Caco-2 (cell line): ENCODE data around the gene ACIN1. TPM values are rescaled to one million over a fixed set of nuclear protein-coding genes. Genes with fewer than 3 reads are reported as not detected.

Experiments used
- BruUV-seq: library from RNA; stranded (reverse); fragments of 400-500 nt; replicated peaks from 2 replicates; lab custom pipeline; 2021; lab: Mats Ljungman, UMichigan
- CTCF ChIA-PET: fragments of 300-600 bp; sonication (Branson Sonifier 250); formaldehyde crosslinking; loops from one replicate; lab custom pipeline; 2022; ENCODE audit warnings: antibody characterized with exemption; lab: Charles Lee
- POLR2A ChIA-PET: fragments of 300-600 bp; sonication (Branson Sonifier 250); formaldehyde crosslinking; loops from one replicate; lab custom pipeline; 2022; ENCODE audit warnings: antibody characterized with exemption; lab: Charles Lee
- DNase-seq, 2 experiments: peaks; one replicate each; pipeline versions ENCODE4 v3.0.0 to v3.0.0-alpha.2; 2020 to 2022
- H3K27me3 ChIP-seq: replicated peaks from 2 replicates; pipeline ENCODE4 v1.6.0; 2011; ENCODE audit warnings: low read length; ENCODE audit not compliant: control insufficient read depth, insufficient read depth
- H3K36me3 ChIP-seq: 2 replicates; pipeline ENCODE4 v1.5.1; 2011; ENCODE audit warnings: low read length; ENCODE audit not compliant: control insufficient read depth, insufficient read depth
- H3K4me1 ChIP-seq: fragments of 250-450 bp; sonication (Bioruptor Pico); 2 replicates; pipeline ENCODE4 v1.5.1; 2020; ENCODE audit warnings: mild to moderate bottlenecking
- H3K4me3 ChIP-seq: 2 replicates; pipeline ENCODE4 v1.5.1; 2011; ENCODE audit warnings: low read depth, mild to moderate bottlenecking, control low read depth, low read length
- H3K9me3 ChIP-seq: fragments of 250-450 bp; sonication (Bioruptor Pico); 2 replicates; pipeline ENCODE4 v1.5.1; 2020; ENCODE audit warnings: mild to moderate bottlenecking, moderate library complexity
- H3K27ac Mint-ChIP-seq: one replicate; pipeline ENCODE4 v1.8.0; 2022; ENCODE audit warnings: mixed read lengths; ENCODE audit not compliant: unreplicated experiment
- H3K27me3 Mint-ChIP-seq: one replicate; pipeline ENCODE4 v1.8.0; 2022; ENCODE audit warnings: mixed read lengths; ENCODE audit not compliant: insufficient read depth, unreplicated experiment
- H3K36me3 Mint-ChIP-seq: one replicate; pipeline ENCODE4 v1.8.0; 2022; ENCODE audit warnings: mild to moderate bottlenecking, mixed read lengths; ENCODE audit not compliant: insufficient read depth, unreplicated experiment
- H3K4me1 Mint-ChIP-seq: one replicate; pipeline ENCODE4 v1.8.0; 2022; ENCODE audit warnings: low read depth, mixed read lengths; ENCODE audit not compliant: unreplicated experiment
- H3K4me3 Mint-ChIP-seq: one replicate; pipeline ENCODE4 v1.8.0; 2022; ENCODE audit warnings: mild to moderate bottlenecking, moderate library complexity, mixed read lengths; ENCODE audit not compliant: unreplicated experiment
- H3K9me3 Mint-ChIP-seq: one replicate; pipeline ENCODE4 v1.8.0; 2022; ENCODE audit warnings: mixed read lengths; ENCODE audit not compliant: unreplicated experiment
- CTCF ChIP-seq, 2 experiments: fragments of 200-600 bp in 1 of 2; IDR thresholded peaks; 1 replicate in 1 of 2; 2 replicates in 1 of 2; pipeline versions ENCODE4 v1.5.1 to v1.8.0; 2011 to 2022; ENCODE audit warnings: antibody characterized with exemption in 1 of 2, control low read depth in 1 of 2, inconsistent platforms in 1 of 2, low read depth in 1 of 2, low read length in 1 of 2, mild to moderate bottlenecking in 1 of 2, moderate library complexity in 1 of 2; ENCODE audit not compliant: insufficient read depth in 1 of 2, severe bottlenecking in 1 of 2, unreplicated experiment in 1 of 2
- intact Hi-C: fragments of 100-400 bp; cut with micrococcal nuclease; formaldehyde crosslinking; loops from one replicate; pipeline ENCODE4 v1.10.0; 2022; ENCODE audit not compliant: unreplicated experiment
- total RNA-seq: library from RNA; stranded (reverse); gene quantifications from 2 replicates; pipeline ENCODE4 v1.2.3, GENCODE V29; 2022

Gene ACIN1
- total RNA-seq, 1 experiment from 2014 or later = 193 TPM

GRCh38 chr14:23104591-23105347, 9.8 kb upstream of the ACIN1 start, which contains the start of gene CIROP:
Gene CIROP (minus strand): TSS chr14:23104989. CDS start chr14:23104920, 69 bp downstream.
- peaks cover 15% of the 10 kb centered on the region for H3K4me1 Mint-ChIP-seq
- no peak within 1 kb of the TSS for H3K4me3 Mint-ChIP-seq

GRCh38 chr14:23104070-23104590, 9.2 kb upstream of the ACIN1 start:
- H3K27ac Mint-ChIP-seq = no peak overlapping the region
- no TSS peak for BruUV-seq
- Histone ChIP-seq H3K27me3 (no peaks in the 10 kb centered on the region), H3K4me3 (no peak overlapping the region), H3K36me3 (no peaks in the 10 kb centered on the region), H3K4me1 (peaks cover 6% of the 10 kb centered on the region; the same call in 1 of the 2 replicates), H3K9me3 (no peaks in the 10 kb centered on the region)
- H3K36me3 Mint-ChIP-seq = peaks cover 9% of the 10 kb centered on the region
- H3K9me3 Mint-ChIP-seq = no peaks in the 10 kb centered on the region
- no peak for TF ChIP-seq CTCF (IDR thresholded peaks at IDR 0.05; ENCODE audit: insufficient read depth in 1 of 2, low read depth in 1 of 2, low read length in 1 of 2, severe bottlenecking in 1 of 2, unreplicated experiment in 1 of 2)
- H3K4me3 Mint-ChIP-seq = no peak overlapping the region
- intact Hi-C loops = loop anchor here (5.0 kb wide), 1 partner anchor 193 kb away; no protein-coding TSS in a partner anchor
- no peak for DNase-seq
- ChIA-PET CTCF (interaction anchor here (0.7 kb wide), 1 partner anchor 9 kb away, joined by 3 read pairs; the partner anchor contains the start of gene C14orf119), POLR2A (interaction anchor here (1.4 kb wide), 1 partner anchor 9 kb away, joined by 3 read pairs; the partner anchor contains the start of genes ACIN1 and C14orf119)
- peaks cover 15% of the 10 kb centered on the region for H3K4me1 Mint-ChIP-seq
- H3K27me3 Mint-ChIP-seq = no peaks in the 10 kb centered on the region

More at GRCh38 chr14:23104591-23105347, 9.8 kb upstream of the ACIN1 start, which contains the start of gene CIROP:
- Mint-ChIP-seq H3K9me3 (no peaks in the 10 kb centered on the region), H3K36me3 (peaks cover 6% of the 10 kb centered on the region), H3K27ac (no peak within 1 kb of the TSS), H3K27me3 (no peaks in the 10 kb centered on the region)
- peaks cover 6% of the 10 kb centered on the region; the same call in 1 of the 2 replicates for H3K4me1 ChIP-seq
- H3K4me3 ChIP-seq = no peak within 1 kb of the TSS
- intact Hi-C loops = loop anchor here (5.0 kb wide), 1 partner anchor 193 kb away; no protein-coding TSS in a partner anchor
- BruUV-seq = no TSS peak
- ChIA-PET CTCF (no interaction called here), POLR2A (interaction anchor here (1.4 kb wide), 1 partner anchor 10 kb away, joined by 3 read pairs; the partner anchor contains the start of genes ACIN1 and C14orf119)
- no peak for DNase-seq
- no peak for TF ChIP-seq CTCF (IDR thresholded peaks at IDR 0.05; ENCODE audit: insufficient read depth in 1 of 2, low read depth in 1 of 2, low read length in 1 of 2, severe bottlenecking in 1 of 2, unreplicated experiment in 1 of 2)
- H3K27me3 ChIP-seq = no peaks in the 10 kb centered on the region
- no peaks in the 10 kb centered on the region for H3K9me3 ChIP-seq
- no peaks in the 10 kb centered on the region for H3K36me3 ChIP-seq

DNA sequence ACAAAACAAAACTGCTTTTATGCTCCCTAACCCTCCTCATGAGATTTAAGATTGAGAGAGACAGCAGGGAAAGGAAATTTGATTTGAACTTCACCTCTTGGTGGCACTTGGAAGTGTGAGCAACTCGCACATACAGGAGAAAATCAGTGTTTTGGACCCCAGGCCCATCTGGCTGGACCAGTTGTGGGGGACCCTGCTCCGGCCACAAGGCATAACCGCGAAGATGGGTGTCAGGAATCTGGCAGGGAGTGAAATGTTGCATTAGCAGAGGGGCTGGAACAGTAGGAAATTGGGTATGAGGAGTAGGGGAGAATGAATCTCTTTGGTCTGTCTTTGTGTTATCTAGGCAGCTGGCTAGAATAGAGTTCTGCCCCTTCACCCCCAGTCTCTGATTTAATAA, 8.6 kb upstream of the ACIN1 start:
- no TSS peak for BruUV-seq
- no peaks in the 10 kb centered on the region for H3K9me3 Mint-ChIP-seq
- no peak for TF ChIP-seq CTCF (IDR thresholded peaks at IDR 0.05; ENCODE audit: insufficient read depth in 1 of 2, low read depth in 1 of 2, low read length in 1 of 2, severe bottlenecking in 1 of 2, unreplicated experiment in 1 of 2)
- Histone ChIP-seq H3K4me1 (peaks cover 6% of the 10 kb centered on the region; the same call in 1 of the 2 replicates), H3K36me3 (no peaks in the 10 kb centered on the region), H3K4me3 (no peak overlapping the region), H3K9me3 (no peaks in the 10 kb centered on the region), H3K27me3 (no peaks in the 10 kb centered on the region)
- POLR2A ChIA-PET = interaction anchor here (1.4 kb wide), 1 partner anchor 8 kb away, joined by 3 read pairs; the partner anchor contains the start of genes ACIN1 and C14orf119
- H3K4me3 Mint-ChIP-seq = no peak overlapping the region
- H3K27me3 Mint-ChIP-seq = no peaks in the 10 kb centered on the region
- H3K4me1 Mint-ChIP-seq = peaks cover 15% of the 10 kb centered on the region
- CTCF ChIA-PET = interaction anchor here (0.7 kb wide), 1 partner anchor 8 kb away, joined by 3 read pairs; the partner anchor contains the start of gene C14orf119
- no peak for DNase-seq
- H3K27ac Mint-ChIP-seq = no peak overlapping the region
- intact Hi-C loops = loop anchor here (5.0 kb wide), 1 partner anchor 194 kb away; no protein-coding TSS in a partner anchor
- peaks cover 12% of the 10 kb centered on the region for H3K36me3 Mint-ChIP-seq
